Measurements from ENCODE around the gene SKIL. TPM values are rescaled to one million over a fixed set of nuclear protein-coding genes. Genes with fewer than 3 reads are reported as not detected.
A peak's percentile ranks its signal among the peaks of the same experiment; 100 is the strongest.

SKIL gene
- total RNA-seq, 1 donor from 2014 or later = 94.0 TPM

DNA sequence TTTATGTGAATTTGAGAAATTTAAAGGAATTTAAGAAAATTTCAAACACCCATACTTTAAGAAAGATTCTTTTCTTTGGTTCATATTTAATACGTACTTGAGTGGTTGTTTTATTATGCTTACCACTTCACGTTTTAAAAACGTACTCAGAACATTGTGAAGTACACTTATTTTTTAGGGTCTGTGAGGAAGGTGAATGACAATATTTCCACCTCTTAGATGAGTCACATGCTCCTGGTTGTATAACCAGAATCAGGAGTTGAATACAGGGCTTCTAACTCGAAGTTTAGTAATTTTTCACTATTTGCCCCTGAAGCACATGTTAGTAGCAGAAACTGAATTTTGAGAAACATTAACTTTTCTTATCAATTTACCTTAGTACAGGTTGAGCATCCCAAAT is 7.5 kb downstream of the SKIL start:
- Mint-ChIP-seq H3K36me3 (ENCODE audit: low read depth) (peaks cover 33% of the 10 kb centered on the region), H3K27ac (ENCODE audit: unreplicated experiment) (peak overlapping the region; percentile 83)

GRCh38 chr3:170367797-170368196 is 10.3 kb downstream of the SKIL start:
- Mint-ChIP-seq H3K4me1 (ENCODE audit: low read depth) (peaks cover 68% of the 10 kb centered on the region), H3K36me3 (ENCODE audit: low read depth) (peaks cover 22% of the 10 kb centered on the region), H3K9me3 (ENCODE audit: low read depth) (no peaks in the 10 kb centered on the region), H3K27ac (ENCODE audit: unreplicated experiment) (peak overlapping the region; percentile 6), H3K27me3 (ENCODE audit: low read depth) (no peaks in the 10 kb centered on the region), H3K4me3 (ENCODE audit: unreplicated experiment) (peak overlapping the region; percentile 15)
- no peak for TF ChIP-seq CTCF (IDR thresholded peaks at IDR 0.05)
- no peak for DNase-seq (ENCODE audit: low spot score)

More for the DNA sequence above, 7.5 kb downstream of the SKIL start:
- TF ChIP-seq CTCF (IDR thresholded peaks at IDR 0.05) = no peak
- no peaks in the 10 kb centered on the region for H3K9me3 Mint-ChIP-seq (ENCODE audit: low read depth)
- H3K4me1 Mint-ChIP-seq (ENCODE audit: low read depth) = peaks cover 72% of the 10 kb centered on the region
- DNase-seq (ENCODE audit: low spot score) = no peak
- no peaks in the 10 kb centered on the region for H3K27me3 Mint-ChIP-seq (ENCODE audit: low read depth)
- H3K4me3 Mint-ChIP-seq (ENCODE audit: unreplicated experiment) = no peak overlapping the region

DNA sequence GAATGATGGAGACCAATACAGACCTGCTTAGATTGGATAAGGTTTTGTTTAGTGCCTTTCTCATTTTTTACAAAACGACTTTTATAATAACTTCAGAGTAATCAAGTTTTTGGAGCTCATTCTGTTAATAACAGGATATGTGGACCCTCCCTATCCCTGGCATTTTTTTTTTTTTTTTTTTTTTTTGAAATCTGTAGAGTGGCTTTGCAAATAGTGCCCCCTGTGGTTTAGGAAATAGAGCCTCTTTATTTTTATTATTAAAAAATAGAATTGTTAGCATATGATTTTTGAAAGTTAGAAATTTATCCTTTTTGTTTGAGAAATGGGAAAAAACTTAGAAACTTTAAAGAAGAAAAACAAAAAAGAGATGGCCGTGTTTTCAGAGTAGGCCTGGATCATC is 11.4 kb downstream of the SKIL start:
- no peaks in the 10 kb centered on the region for H3K27me3 Mint-ChIP-seq (ENCODE audit: low read depth)
- peaks cover 16% of the 10 kb centered on the region for H3K36me3 Mint-ChIP-seq (ENCODE audit: low read depth)

GRCh38 chr3:170372190-170372879 is 14.8 kb downstream of the SKIL start:
- no peaks in the 10 kb centered on the region for H3K27me3 Mint-ChIP-seq (ENCODE audit: low read depth)
- no peak for DNase-seq (ENCODE audit: low spot score)
- H3K4me1 Mint-ChIP-seq (ENCODE audit: low read depth) = peaks cover 63% of the 10 kb centered on the region
- peak overlapping the region; percentile 46 for H3K27ac Mint-ChIP-seq (ENCODE audit: unreplicated experiment)
- H3K36me3 Mint-ChIP-seq (ENCODE audit: low read depth) = peaks cover 7% of the 10 kb centered on the region
- TF ChIP-seq CTCF (IDR thresholded peaks at IDR 0.05) = no peak
- H3K9me3 Mint-ChIP-seq (ENCODE audit: low read depth) = no peaks in the 10 kb centered on the region
- no peak overlapping the region for H3K4me3 Mint-ChIP-seq (ENCODE audit: unreplicated experiment)

More for the DNA sequence above, 11.4 kb downstream of the SKIL start:
- no peak for DNase-seq (ENCODE audit: low spot score)
- TF ChIP-seq CTCF (IDR thresholded peaks at IDR 0.05) = peak; percentile 76
- Mint-ChIP-seq H3K27ac (ENCODE audit: unreplicated experiment) (no peak overlapping the region), H3K4me3 (ENCODE audit: unreplicated experiment) (no peak overlapping the region), H3K9me3 (ENCODE audit: low read depth) (no peaks in the 10 kb centered on the region), H3K4me1 (ENCODE audit: low read depth) (peaks cover 63% of the 10 kb centered on the region)

DNA sequence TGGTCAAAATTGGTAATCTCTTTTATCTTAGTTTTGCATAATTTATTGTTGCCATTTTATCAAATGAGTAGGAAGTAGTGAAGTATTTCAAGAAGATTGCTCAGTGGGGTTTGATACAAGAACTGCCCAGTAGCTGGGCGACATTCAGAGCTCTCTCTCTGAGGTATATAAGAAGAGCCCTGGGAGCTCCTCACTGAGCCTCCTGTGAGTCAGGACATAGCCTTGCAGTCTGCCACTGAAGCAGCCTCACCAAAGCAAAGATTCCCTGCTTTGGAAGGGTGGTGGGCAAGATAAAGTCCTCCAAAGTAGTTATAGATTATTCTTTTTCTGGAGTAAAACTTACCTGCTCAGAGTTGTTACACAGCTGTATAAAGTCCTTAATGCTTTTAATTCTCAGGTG is 26.1 kb downstream of the SKIL start:
- no peaks in the 10 kb centered on the region for H3K27me3 Mint-ChIP-seq (ENCODE audit: low read depth)
- H3K36me3 Mint-ChIP-seq (ENCODE audit: low read depth) = peaks cover 28% of the 10 kb centered on the region
- H3K9me3 Mint-ChIP-seq (ENCODE audit: low read depth) = no peaks in the 10 kb centered on the region
- peak overlapping the region; percentile 68 for H3K27ac Mint-ChIP-seq (ENCODE audit: unreplicated experiment)
- H3K4me3 Mint-ChIP-seq (ENCODE audit: unreplicated experiment) = no peak overlapping the region
- DNase-seq (ENCODE audit: low spot score) = no peak
- H3K4me1 Mint-ChIP-seq (ENCODE audit: low read depth) = peaks cover 12% of the 10 kb centered on the region
- no peak for TF ChIP-seq CTCF (IDR thresholded peaks at IDR 0.05)

Data from chondrocyte (in vitro differentiated cells).